Neutrophil (primary cell): ENCODE data around the gene PRTN3.

Source experiments
- H3K27ac ChIP-seq: fragments of 200-600 bp; sonication (generic); 2 replicates; pipeline ENCODE4 v1.5.1; 2016; ENCODE audit warnings: mild to moderate bottlenecking, moderate library complexity
- H3K27me3 ChIP-seq: fragments of 200-600 bp; sonication (generic); 2 replicates; pipeline ENCODE4 v1.6.0; 2016; ENCODE audit warnings: mild to moderate bottlenecking
- H3K36me3 ChIP-seq: fragments of 200-600 bp; sonication (generic); 2 replicates; pipeline ENCODE4 v1.5.1; 2017
- H3K4me1 ChIP-seq, 2 experiments: fragments of 200-600 bp in 1 of 2; sonication (generic) in 1 of 2; 1 replicate in 1 of 2; 2 replicates in 1 of 2; pipeline versions ENCODE4 v1.5.1 to v1.6.1; 2013 to 2016; ENCODE audit warnings: low read depth in 1 of 2, low read length in 1 of 2, mild to moderate bottlenecking in 1 of 2, moderate library complexity in 1 of 2; ENCODE audit not compliant: control insufficient read depth in 1 of 2, insufficient read depth in 1 of 2
- H3K4me3 ChIP-seq, 2 experiments: fragments of 200-600 bp in 1 of 2; sonication (generic) in 1 of 2; 1 replicate in 1 of 2; 2 replicates in 1 of 2; pipeline ENCODE4 v1.5.1; 2013 to 2016; ENCODE audit warnings: low read depth in 1 of 2, low read length in 1 of 2, mild to moderate bottlenecking in 1 of 2, moderate library complexity in 1 of 2
- H3K9me3 ChIP-seq: fragments of 200-600 bp; sonication (generic); 2 replicates; pipeline ENCODE4 v1.5.1; 2016
- CTCF ChIP-seq: fragments of 200-600 bp; sonication (generic); IDR thresholded peaks from 2 replicates; pipeline ENCODE4 v1.5.1; 2016; ENCODE audit warnings: antibody characterized with exemption

The PRTN3 gene

GRCh38 chr19:821231-821824 lies 19.5 kb upstream of the PRTN3 start:
- Histone ChIP-seq H3K27me3 (peaks cover 22% of the 10 kb centered on the region), H3K27ac (no peak overlapping the region), H3K36me3 (no peaks in the 10 kb centered on the region), H3K4me1 (peaks cover 27 to 40% of the 10 kb centered on the region in 2 experiments), H3K9me3 (no peaks in the 10 kb centered on the region), H3K4me3 (peak overlapping the region; percentile 23 to 52)
- no peak for TF ChIP-seq CTCF

- Histone ChIP-seq H3K4me1 (peaks cover 27 to 47% of the 10 kb centered on the region in 2 experiments), H3K27me3 (peaks cover 22% of the 10 kb centered on the region), H3K36me3 (no peaks in the 10 kb centered on the region), H3K9me3 (no peaks in the 10 kb centered on the region), H3K4me3 (peak within 1 kb of the TSS; percentile 23 to 52), H3K27ac (no peak within 1 kb of the TSS)
- no peak for TF ChIP-seq CTCF
Observed at GRCh38 chr19:821825-822503, 18.8 kb upstream of the PRTN3 start, which contains the start of gene PLPPR3. PLPPR3 (minus strand) TSS chr19:821955; CDS start chr19:821559, 396 bp downstream.

- Histone ChIP-seq H3K27ac (no peak overlapping the region), H3K36me3 (no peaks in the 10 kb centered on the region)
Observed at GRCh38 chr19:823565-824121, 17.2 kb upstream of the PRTN3 start.

GRCh38 chr19:824885-825284 lies 15.9 kb upstream of the PRTN3 start:
- no peak overlapping the region for H3K4me3 ChIP-seq
- no peaks in the 10 kb centered on the region for H3K36me3 ChIP-seq
- no peak for TF ChIP-seq CTCF
- H3K4me1 ChIP-seq: peaks cover 47 to 69% of the 10 kb centered on the region in 2 experiments
- H3K9me3 ChIP-seq: no peaks in the 10 kb centered on the region
- peaks cover 22% of the 10 kb centered on the region for H3K27me3 ChIP-seq
- H3K27ac ChIP-seq: no peak overlapping the region

More at GRCh38 chr19:823565-824121, 17.2 kb upstream of the PRTN3 start:
- Histone ChIP-seq H3K4me3 (no peak overlapping the region), H3K27me3 (peaks cover 22% of the 10 kb centered on the region), H3K9me3 (no peaks in the 10 kb centered on the region), H3K4me1 (peaks cover 40 to 62% of the 10 kb centered on the region in 2 experiments)
- TF ChIP-seq CTCF: no peak

GRCh38 chr19:825897-826644 lies 14.7 kb upstream of the PRTN3 start:
- H3K4me3 ChIP-seq: no peak overlapping the region
- H3K4me1 ChIP-seq: peaks cover 57 to 78% of the 10 kb centered on the region in 2 experiments
- H3K36me3 ChIP-seq: no peaks in the 10 kb centered on the region
- no peak for TF ChIP-seq CTCF
- H3K27me3 ChIP-seq: peaks cover 28% of the 10 kb centered on the region
- H3K27ac ChIP-seq: no peak overlapping the region
- no peaks in the 10 kb centered on the region for H3K9me3 ChIP-seq
